Amniotic epithelial cell (primary cell): ENCODE data around the gene COL23A1.

Experiments used
- DNase-seq: peaks from one replicate; pipeline ENCODE4 v3.0.0-alpha.2; 2010; ENCODE audit warnings: low read depth

Gene COL23A1

DNA sequence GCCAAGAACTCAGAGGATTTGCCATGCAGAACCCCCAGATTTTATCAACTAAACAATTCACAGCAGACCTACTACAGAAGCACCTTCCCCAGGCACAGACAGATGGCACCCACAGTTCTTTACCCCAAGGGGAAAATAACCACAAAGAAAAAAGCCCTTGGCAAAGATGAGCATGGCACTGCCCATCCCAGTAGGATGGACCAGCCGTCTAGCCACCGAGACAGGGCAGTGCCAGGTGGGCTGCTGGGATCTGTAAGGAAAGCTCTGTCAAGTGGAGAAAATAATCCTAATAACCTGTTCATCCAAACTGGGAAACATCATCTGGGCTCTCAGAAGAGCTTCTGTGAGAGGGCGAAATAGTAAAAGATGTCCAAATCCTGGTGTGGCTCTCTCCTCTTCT is 130.0 kb downstream of the COL23A1 start:
- DNase-seq: no peak

DNA sequence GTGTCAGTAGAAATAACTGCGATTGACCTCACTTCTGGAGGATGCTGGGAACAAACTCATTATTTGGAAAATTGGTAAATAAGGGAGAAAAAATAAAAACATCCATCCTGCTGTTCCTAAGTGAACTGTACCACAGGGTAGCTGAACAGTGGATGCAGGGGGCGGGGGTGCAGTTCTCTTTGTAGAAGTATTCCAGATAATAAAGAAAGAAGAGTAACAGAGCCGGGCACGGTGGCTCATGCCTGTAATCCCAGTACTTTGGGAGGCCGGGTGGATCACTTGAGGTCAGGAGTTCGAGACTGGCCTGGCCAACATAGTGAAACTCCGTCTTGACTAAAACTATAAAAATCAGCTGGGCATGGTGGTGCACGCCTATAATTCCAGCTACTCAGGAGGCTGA is 132.1 kb downstream of the COL23A1 start:
- DNase-seq: no peak

DNA sequence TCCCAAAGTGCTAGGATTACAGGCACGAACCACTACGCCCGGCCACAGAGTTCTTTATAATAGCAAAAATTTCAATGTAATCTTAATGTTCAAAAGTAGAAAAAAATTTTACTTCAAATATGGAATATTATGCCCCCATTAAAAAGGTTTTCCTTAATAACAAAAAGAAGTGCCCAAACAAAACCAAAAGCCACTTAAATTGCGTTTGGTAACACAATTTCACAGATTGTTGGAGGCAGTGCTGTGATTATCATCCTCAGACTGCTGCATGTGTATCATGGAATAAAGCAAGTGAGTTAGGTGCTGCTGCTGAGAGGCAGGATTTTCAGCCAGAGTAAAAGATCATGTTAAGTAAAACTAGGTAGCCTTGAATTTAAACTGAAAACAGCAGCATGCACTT is 132.7 kb downstream of the COL23A1 start:
- DNase-seq: no peak

- no peak for DNase-seq
Measured at GRCh38 chr5:178455480-178455835, 134.7 kb downstream of the COL23A1 start.

GRCh38 chr5:178454821-178455479 is 135.2 kb downstream of the COL23A1 start:
- DNase-seq: no peak

DNA sequence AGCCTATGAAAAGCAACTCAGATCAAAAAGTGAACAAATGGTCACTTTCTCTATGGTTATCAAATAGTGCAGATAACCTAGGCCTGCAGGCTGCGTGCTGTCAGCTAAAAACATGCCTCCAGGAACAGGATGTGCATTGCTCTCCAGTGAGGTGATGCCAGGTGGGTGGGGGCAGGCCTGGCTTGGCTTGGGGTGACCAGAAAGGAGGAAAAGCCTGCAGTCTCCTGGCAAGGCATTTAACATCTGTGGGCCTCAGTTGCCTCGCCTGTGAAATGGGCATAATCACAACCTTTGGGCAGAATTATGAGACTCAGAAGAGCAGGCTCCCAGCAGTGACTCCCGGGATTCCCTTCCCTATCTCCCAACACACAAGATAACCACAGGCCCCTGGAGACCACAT is 135.9 kb downstream of the COL23A1 start:
- DNase-seq: no peak

GRCh38 chr5:178453224-178453623 is 137.0 kb downstream of the COL23A1 start:
- no peak for DNase-seq

- DNase-seq: no peak
Measured at GRCh38 chr5:178450121-178451028, 139.8 kb downstream of the COL23A1 start.

DNA sequence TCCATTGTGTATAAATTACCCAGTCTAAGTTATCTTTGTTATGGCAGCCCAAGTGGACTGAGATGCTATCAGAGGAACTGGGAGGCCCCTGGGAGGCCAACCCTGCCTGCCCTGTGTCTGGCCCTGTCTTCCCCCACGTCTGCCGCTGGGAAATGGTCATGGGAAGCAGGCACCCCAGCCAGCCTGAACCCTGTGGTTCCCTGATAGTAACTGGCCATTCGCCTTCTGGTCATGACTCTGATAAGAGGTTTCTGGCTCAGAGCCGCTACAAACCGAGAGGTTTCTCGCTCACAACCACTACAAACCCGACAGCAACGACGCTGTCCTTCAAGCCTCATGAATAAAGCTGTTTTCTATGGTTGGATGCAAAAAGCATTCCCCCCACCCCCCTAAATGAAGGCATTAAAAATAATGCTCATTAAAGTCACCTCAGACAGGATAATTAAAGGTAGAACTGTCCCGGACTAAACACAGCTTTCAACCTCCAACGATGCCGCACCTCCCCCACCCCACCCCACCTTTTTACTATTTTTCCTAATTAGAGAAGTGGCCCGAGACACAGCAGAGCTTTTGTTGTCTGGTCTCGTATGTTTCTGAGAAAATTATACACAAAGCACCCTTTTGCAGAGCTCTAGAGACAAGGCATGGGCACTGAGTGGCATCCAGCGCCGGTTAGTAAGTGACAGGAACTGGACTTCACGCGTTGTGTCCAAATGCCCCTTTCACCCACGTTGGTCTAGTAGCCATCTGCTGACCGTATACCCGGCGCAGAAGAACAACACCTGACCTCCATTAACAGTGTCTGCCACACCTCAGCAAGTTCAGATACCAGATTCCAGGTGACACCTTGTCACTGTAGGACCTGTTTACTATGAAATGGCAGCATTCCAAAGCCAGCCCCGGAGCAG is 140.8 kb downstream of the COL23A1 start:
- no peak for DNase-seq

- DNase-seq: no peak
Measured at GRCh38 chr5:178445534-178445933, 144.7 kb downstream of the COL23A1 start.

DNA sequence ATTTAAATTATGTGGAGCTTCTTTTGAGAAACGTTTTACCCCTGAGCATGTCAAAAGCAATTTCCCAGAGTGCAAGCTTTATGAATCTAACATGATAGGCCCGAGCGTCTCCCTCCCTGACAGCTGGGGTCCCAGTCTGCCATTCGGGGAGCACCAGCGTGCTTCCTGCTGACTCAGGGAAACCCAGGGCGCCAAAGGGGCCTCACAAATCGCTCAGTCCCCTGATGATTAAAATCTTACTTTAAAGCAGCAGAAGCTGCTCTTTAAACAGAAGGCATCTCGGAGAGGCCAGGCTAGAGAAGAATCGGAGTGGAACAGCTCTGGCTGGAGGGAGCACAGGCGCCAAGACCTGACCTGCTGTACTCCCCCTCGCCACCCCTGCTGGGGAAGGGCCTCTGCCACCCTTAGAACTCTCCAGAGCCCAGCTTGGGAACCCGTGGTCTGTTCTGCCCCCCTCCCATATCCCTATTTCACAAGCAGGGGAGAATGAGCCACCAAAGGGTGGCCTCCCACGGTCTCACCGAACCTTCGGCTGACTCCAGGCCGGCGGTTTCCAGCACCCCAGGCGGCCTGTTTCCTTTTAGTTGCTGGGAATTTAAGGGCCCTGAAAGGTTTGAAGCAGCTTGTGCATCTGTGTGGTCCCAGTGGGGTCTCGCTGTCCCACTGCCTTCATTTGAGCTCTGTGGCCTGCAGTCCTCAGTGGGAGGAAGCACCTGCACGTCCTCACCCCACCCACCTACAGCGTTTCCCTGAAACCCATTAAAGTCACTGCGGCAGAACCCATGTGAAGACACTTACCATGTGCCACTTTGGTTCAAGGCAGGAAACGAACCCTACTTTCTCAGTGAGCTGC is 147.6 kb downstream of the COL23A1 start:
- DNase-seq: no peak

GRCh38 chr5:178441486-178442270 is 148.5 kb downstream of the COL23A1 start:
- no peak for DNase-seq

DNA sequence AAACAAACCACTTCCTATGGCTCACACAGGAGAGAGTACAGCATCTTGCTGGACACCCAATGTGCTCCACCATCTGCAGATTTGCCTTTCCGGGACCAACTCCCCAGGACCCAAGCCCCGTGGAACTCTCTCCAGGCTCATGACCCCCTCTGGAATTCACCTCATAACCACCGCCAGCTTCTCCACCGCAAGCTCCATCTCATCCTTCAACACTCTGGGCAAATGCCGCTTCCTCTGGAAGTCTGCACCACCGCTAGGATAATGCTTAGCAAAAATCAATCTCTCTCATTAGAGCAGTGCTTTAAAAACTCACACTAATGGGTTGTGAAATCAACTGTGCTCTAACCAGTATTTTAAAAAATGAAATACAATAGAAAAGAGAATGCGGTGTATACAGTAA is 150.0 kb downstream of the COL23A1 start:
- no peak for DNase-seq

DNA sequence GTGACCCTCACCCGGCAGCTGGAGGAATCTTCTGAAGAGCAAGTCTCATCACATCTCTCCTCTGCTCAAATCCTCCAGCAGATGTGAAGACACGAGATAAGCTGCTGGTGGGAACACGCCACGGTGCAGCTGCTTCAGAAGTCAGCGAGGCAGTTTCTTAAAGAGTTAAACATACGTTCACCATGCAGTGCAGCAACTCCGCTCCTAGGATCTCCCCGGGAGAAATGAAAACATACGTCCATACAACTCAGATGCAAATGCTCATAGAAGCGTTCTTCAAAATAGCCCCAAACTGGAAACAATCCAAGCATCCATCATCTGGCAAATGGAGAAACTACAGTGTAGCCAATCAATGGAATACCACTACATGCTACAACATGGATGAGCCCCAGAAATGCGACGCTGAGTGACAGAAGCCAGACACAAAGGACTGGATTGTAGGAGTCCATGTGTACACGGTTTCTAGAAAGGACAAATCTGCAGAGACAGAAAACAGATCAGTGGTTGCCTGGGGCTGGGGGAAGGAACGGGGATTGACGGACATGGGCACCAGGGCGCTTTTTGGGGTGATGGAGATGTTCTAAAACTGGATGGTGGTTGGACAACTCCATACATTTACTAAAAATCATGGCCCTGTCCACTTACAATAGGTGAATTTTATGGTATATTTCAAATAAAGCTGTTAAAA is 150.6 kb downstream of the COL23A1 start:
- no peak for DNase-seq

DNA sequence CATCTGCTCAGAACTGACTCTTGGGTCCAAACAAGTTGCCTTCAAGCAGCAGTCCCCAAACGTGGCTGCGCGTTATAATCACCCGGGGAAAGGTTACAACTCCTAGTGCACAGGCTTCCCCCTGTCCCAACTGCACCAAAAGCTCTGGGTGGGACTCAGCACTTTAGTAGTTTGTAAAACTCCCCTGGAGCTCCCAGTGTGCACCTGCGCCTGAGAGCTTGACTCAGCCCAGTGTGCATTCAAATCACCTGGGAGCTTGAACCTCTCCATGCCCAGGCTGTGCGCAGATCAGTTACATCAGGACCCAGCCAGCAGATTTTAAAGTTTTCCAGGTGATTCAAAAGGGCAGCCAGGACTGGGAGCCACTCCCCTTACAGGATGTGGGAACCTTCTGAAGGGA is 151.4 kb downstream of the COL23A1 start:
- no peak for DNase-seq

- DNase-seq: no peak
Measured at GRCh38 chr5:178437386-178438075, 152.7 kb downstream of the COL23A1 start.

DNA sequence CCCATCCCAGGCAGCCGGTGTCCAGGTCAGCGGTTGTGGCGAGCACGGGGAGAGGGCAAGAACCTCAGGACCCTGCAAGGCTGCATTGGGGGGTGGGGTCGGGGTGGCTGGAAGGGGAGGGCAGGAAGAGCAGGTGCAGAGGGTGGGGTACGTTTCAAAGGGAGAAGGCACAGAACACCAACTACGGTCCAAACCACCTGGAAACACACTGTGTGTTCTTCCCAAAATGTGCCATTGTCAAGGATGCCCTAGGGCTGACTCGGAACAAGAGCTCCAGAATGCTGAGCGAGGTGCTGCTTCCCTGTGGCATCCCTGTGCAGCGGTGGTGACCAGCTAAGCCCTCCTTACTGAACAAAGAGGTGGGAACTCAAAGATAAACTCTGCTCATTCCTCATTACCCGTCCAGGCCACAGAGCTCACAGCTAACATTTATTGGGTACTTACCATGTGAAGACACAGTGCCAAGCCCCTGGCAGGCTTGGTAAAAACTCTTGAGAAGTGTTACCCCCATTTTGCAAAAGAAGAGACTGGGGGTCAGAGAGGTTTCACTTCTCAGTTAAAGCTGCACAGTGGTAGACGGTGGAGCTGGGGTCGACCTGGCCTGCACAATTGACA is 153.8 kb downstream of the COL23A1 start:
- no peak for DNase-seq

DNA sequence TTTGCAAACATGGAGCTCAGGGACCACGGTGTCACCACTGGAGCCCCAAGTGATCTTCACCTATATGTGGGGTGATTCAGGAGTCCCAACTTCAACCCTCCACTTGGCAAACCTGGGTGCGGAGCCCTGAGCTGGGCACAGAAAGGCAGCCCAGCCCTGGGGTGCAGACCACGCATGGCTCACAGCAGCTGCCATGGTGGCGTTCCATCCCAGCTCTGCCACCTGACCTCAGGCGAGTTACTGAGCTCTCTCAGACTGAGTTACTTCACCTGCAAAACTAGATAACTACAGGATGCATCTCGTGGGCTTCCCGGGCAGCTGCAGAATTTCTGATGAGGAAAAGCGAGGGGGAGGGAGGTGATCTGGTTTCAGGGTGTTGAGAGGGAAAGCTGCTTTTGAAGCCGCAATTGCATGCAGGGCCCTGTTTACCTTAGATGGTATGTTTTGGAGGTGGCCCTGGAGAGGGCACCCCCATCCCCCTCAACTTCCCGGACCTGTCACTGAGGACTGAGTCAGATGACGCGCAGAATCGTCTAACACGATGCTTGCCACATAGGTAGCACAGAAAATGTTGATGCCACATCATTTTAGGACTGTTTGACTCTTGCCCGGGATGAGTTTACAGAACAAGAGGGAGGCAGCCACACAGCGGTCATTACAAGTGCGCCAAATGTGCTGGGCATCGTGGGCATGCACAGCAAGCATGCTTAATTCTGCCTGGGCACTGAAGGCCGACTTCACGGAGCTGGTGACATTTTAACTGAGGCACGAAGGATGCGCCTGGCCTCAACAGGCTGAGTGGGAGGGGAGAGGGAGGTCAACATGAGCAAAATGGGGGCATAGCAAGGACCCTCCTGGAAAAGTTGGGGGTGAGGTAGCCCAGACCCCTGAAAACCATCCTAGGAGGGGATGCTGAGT is 154.6 kb downstream of the COL23A1 start:
- no peak for DNase-seq
